Mucosa of descending colon (tissue), 3 donors: Measurements from ENCODE around the gene CHST12. TPM values are rescaled to one million over a fixed set of nuclear protein-coding genes. Genes with fewer than 3 reads are reported as not detected.
"Not testable (repeated sequence)": the region's sequence is repeated elsewhere in the genome, so short reads cannot be mapped to it uniquely, and the experiment has no call there.

Source experiments
- ATAC-seq: fragments of 200-7000 bp; cut with Tn5 transposase; one replicate; pipeline ENCODE4 v1.9.1; 2020; ENCODE audit warnings: mild to moderate bottlenecking, moderate library complexity
- DNase-seq, 3 donors: peaks; one replicate each; pipeline ENCODE4 v3.0.0-alpha.2; 2020
- H3K36me3 ChIP-seq: fragments of 200-600 bp; one replicate; pipeline ENCODE4 v1.8.0; 2021; ENCODE audit warnings: low read depth, mild to moderate bottlenecking
- H3K4me1 ChIP-seq: fragments of 200-600 bp; one replicate; pipeline ENCODE4 v1.8.0; 2021; ENCODE audit warnings: low read depth, mild to moderate bottlenecking
- H3K4me3 ChIP-seq: fragments of 200-600 bp; one replicate; pipeline ENCODE4 v1.8.0; 2021; ENCODE audit warnings: mild to moderate bottlenecking
- H3K9me3 ChIP-seq: fragments of 200-600 bp; one replicate; pipeline ENCODE4 v1.8.0; 2021; ENCODE audit warnings: mild to moderate bottlenecking
- intact Hi-C, 2 donors: fragments of 100-400 bp; cut with DNase I in 1 of 2; cut with micrococcal nuclease in 1 of 2; formaldehyde crosslinking; loops; one replicate each; pipeline versions ENCODE4 v1.11.0 to v1.11.1; 2022; cut with DNase I, micrococcal nuclease
- total RNA-seq, 3 donors: library from RNA; stranded (reverse); fragmentation: NEBNext Ultra II Directional in 2 of 3; extraction: Animal tissue kit (Norgen Biotek cat#: 25700) in 2 of 3; gene quantifications; one replicate each; pipeline versions ENCODE4 v1.2.1 to v1.2.4, GENCODE V29; 2021 to 2023
- TF ChIP-seq, protein P1 (sequence below): fragments of 200-600 bp; IDR thresholded peaks from one replicate; pipeline ENCODE4 v1.8.0; 2022; ENCODE audit warnings: antibody characterized with exemption, mild to moderate bottlenecking
- donor health status: DM: no; HTN: no; CAD: no; lungs with moderate emphysema.
- donor health status: DM: no; HTN: no; CAD: no.
- donor health status: DM: no; HTN: yes; CAD: no.

CHST12 gene
- total RNA-seq, 3 donors from 2014 or later = 10.7 to 20.9 (median 12.2) TPM

DNA sequence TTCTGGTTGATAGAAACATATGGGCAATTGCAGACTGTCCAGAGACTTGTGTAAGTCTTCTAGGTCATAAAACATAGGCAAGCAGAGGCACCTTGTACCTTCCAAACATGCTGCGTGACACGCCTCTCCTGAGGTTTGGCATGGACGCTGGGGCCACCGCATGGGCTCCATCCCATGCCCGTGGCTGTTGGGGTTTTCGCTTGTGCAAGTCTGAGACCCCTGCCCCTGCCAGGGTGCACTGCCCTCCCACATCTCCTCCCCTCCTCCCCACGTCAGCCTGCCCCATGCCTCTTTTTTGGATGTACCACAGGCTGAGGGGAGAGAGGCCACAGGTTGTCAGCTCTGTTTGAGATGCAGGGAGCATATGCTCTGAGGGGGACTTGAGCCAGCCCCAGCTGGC lies 29.8 kb upstream of the CHST12 start:
- Histone ChIP-seq H3K36me3 (peaks cover 38% of the 10 kb centered on the region), H3K4me1 (no peaks in the 10 kb centered on the region), H3K4me3 (no peak overlapping the region), H3K9me3 (no peaks in the 10 kb centered on the region)
- DNase-seq = no peak
- ATAC-seq = no peak
- intact Hi-C loops = no loop called here
- TF ChIP-seq, protein P1, sequence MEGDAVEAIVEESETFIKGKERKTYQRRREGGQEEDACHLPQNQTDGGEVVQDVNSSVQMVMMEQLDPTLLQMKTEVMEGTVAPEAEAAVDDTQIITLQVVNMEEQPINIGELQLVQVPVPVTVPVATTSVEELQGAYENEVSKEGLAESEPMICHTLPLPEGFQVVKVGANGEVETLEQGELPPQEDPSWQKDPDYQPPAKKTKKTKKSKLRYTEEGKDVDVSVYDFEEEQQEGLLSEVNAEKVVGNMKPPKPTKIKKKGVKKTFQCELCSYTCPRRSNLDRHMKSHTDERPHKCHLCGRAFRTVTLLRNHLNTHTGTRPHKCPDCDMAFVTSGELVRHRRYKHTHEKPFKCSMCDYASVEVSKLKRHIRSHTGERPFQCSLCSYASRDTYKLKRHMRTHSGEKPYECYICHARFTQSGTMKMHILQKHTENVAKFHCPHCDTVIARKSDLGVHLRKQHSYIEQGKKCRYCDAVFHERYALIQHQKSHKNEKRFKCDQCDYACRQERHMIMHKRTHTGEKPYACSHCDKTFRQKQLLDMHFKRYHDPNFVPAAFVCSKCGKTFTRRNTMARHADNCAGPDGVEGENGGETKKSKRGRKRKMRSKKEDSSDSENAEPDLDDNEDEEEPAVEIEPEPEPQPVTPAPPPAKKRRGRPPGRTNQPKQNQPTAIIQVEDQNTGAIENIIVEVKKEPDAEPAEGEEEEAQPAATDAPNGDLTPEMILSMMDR = no peak

DNA sequence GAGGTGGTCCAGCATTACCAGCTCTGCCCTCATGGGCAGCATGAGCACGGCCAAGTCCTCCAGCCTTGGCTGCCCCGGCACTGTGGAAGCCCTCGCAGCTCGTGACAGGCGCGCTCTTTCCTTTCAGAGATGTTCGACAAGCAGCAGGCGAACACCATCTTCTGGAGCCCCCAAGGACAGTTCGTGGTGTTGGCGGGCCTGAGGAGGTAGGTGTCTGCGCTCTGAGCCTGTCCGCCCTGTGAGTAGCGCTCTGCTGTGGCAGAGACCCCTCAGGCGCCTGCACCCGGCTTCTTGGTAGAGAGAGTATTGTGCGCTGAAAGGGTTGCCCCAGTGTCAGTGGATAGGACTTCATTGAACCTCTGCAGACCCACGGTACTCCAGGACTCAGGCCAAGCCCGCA lies 29.0 kb upstream of the CHST12 start:
- DNase-seq (no peak), ATAC-seq (no peak)
- Histone ChIP-seq H3K4me3 (no peak overlapping the region), H3K4me1 (no peaks in the 10 kb centered on the region), H3K36me3 (peaks cover 35% of the 10 kb centered on the region), H3K9me3 (no peaks in the 10 kb centered on the region)
- intact Hi-C loops = no loop called here
- TF ChIP-seq, protein P1 = no peak

DNA sequence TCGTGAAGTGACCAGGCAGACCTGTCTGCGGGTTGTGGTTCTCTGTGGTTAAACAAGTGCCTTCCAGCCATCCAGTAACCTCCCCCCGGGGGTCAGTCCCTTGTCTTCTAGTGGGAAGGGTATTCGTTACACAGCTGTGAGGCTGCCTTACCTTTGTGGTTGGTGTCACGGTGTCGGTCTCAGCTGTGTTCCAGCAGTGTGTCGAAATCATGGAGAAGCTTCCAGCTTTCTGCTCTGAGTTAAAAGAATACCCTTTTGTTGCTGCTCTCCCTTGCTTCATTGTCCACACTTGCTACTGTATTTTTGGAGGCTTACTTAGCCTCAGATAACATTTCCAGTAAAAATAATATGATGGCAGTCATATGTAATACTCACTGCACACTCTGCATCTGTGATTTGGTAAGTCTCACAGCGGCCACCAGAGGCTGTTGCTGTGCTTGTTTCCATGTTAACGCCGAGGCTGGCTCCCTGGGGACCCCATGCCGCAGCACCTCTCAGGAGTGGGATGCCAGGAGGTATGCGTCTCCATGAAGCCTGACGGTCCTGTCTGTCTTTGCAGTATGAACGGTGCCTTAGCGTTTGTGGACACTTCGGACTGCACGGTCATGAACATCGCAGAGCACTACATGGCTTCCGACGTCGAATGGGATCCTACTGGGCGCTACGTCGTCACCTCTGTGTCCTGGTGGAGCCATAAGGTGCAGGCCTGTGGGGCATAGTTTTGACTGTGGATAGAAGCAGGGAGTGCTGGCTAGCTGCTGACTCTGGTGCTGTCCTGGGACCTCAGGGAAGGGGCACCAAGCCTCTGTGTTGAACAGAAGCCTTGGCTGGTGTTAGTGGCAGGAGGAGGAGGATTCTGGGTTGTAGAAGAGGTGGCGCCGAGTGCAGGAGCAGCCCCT lies 28.3 kb upstream of the CHST12 start:
- DNase-seq (no peak), ATAC-seq (peak; percentile 7)
- no peaks in the 10 kb centered on the region for H3K9me3 ChIP-seq
- intact Hi-C loops = no loop called here
- TF ChIP-seq, protein P1 = no peak
- H3K4me3 ChIP-seq = no peak overlapping the region
- peaks cover 38% of the 10 kb centered on the region for H3K36me3 ChIP-seq
- H3K4me1 ChIP-seq = no peaks in the 10 kb centered on the region

DNA sequence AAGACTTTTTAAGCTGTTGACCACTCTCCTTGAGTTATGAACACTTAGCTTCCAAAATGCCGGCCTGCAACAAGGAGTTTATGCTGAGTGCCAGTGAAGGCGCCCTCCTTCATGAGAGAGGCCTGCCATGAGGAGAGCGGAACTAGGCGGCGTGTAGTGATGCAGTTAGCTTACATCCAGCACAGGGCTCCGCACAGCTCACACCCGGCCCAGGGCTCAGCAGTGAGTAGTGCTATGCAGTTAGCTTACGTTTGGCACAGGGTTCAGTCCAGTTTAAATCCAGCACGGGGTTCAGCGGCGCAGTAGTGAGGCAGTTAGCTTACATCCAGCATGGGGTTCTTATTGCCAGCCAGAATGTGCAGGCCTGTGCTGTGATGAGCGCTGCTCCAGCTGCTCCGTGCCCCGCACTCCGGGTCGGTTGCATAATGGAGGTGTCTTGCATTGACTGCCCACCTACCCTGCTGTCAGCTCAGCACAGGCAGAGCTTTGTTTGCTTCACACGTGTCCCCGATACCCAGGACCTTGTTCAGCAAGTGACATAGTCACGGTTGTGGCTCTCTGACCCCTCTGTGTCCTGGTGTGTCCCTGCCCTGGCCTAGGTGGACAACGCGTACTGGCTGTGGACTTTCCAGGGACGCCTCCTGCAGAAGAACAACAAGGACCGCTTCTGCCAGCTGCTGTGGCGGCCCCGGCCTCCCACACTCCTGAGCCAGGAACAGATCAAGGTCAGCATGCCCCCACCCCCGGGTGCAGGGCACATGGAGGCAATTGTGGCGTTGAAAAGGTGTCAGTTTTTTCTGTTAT lies 26.9 kb upstream of the CHST12 start:
- no peaks in the 10 kb centered on the region for H3K4me1 ChIP-seq
- no peak overlapping the region for H3K4me3 ChIP-seq
- H3K9me3 ChIP-seq = no peaks in the 10 kb centered on the region
- DNase-seq (no peak), ATAC-seq (no peak)
- TF ChIP-seq, protein P1 = no peak
- H3K36me3 ChIP-seq = peaks cover 38% of the 10 kb centered on the region
- intact Hi-C loops = no loop called here

DNA sequence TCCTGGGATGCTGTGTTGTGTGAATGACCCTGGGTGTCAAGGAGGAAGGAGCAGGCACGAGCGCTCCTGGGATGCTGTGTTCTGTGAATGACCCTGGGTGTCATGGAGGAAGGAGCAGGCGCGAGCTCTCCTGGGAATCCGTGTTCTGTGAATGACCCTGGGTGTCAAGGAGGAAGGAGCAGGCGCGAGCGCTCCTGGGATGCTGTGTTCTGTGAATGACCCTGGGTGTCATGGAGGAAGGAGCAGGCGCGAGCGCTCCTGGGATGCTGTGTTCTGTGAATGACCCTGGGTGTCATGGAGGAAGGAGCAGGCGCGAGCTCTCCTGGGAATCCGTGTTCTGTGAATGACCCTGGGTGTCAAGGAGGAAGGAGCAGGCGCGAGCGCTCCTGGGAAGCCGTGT lies 25.9 kb upstream of the CHST12 start:
- ATAC-seq, intact Hi-C loops: not testable (repeated sequence)
- peaks cover 38% of the 10 kb centered on the region for H3K36me3 ChIP-seq

DNA sequence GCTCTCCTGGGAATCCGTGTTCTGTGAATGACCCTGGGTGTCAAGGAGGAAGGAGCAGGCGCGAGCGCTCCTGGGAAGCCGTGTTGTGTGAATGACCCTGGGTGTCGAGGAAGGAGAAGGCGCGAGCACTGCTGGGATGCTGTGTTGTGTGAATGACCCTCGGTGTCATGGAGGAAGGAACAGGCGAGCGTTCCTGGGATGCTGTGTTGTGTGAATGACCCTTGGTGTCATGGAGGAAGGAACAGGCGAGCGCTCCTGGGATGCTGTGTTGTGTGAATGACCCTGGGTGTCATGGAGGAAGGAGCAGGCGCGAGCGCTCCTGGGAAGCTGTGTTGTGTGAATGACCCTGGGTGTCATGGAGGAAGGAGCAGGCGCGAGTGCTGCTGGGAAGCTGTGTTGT lies 25.3 kb upstream of the CHST12 start:
- DNase-seq, intact Hi-C loops, H3K4me1 ChIP-seq, H3K9me3 ChIP-seq, H3K4me3 ChIP-seq, ATAC-seq: not testable (repeated sequence)
- peaks cover 33% of the 10 kb centered on the region for H3K36me3 ChIP-seq

More for the DNA sequence above, 25.9 kb upstream of the CHST12 start:
- not testable (repeated sequence) for H3K4me1 ChIP-seq, DNase-seq, H3K4me3 ChIP-seq, H3K9me3 ChIP-seq
